Fibroblast of skin of scalp (primary cell): ENCODE measurements around the gene SAC3D1.

Experiments used
- DNase-seq: peaks from one replicate; pipeline ENCODE4 v3.0.0-alpha.2; 2013

Gene SAC3D1

GRCh38 chr11:65026810-65027209 is 14.2 kb upstream of the SAC3D1 start:
- no peak for DNase-seq

GRCh38 chr11:65027213-65028067 is 13.6 kb upstream of the SAC3D1 start, which contains the start of gene SNX15:
Gene SNX15 (plus strand): TSS chr11:65027439. CDS start chr11:65027538, 99 bp downstream.
- peak; percentile 97 for DNase-seq

GRCh38 chr11:65032216-65032615 is 8.8 kb upstream of the SAC3D1 start:
- no peak for DNase-seq

- DNase-seq, result no peak
These were observed 6.6 kb upstream of the SAC3D1 start for GRCh38 chr11:65034423-65034822.

GRCh38 chr11:65035579-65035978 is 5.4 kb upstream of the SAC3D1 start:
- DNase-seq, result no peak

DNA sequence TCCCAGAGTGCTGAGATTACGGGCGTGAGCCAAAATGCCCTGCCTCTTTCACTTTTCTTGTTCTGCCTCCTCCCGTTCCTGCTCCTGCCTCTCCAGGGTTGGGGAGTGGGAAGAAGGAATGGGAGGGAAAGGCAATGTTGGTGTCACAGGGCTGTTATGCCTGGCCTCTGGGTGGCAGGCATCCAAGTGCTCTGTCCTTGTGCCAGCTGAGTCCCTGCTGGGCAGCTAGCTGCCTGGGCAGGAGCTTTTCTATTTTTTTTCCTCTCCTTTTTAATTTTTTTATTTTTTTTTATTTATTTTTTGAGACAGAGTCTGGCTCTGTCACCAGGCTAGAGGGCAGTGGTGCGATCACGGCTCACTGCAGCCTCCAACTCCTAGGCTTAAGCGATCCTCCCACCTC is 4.1 kb upstream of the SAC3D1 start:
- DNase-seq, result no peak

DNA sequence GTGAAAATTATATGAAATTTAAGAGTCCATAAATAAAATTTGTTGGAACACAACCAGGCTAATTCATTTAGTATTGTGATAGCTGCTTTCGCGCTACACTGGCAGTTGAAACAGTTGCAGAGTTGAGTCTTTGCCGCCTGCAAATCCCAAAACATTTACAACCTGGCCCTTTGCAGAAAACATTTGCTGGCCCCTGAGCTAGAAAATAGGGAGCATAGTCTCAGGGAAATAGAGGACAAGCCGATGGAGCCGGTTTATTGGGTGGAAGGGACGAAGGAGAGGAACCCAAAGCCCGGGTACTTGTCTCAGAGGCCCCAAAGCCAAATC is 527 bp upstream of the SAC3D1 start:
- DNase-seq, result no peak

- no peak for DNase-seq
These were observed 1.9 kb downstream of the SAC3D1 start for GRCh38 chr11:65042891-65043290.

- DNase-seq, result peak; percentile 22
These were observed 3.0 kb downstream of the SAC3D1 start for GRCh38 chr11:65043881-65044501.

GRCh38 chr11:65045061-65045460 is 4.1 kb downstream of the SAC3D1 start:
- no peak for DNase-seq

GRCh38 chr11:65045728-65046127 is 4.7 kb downstream of the SAC3D1 start:
- no peak for DNase-seq

GRCh38 chr11:65047581-65048422 is 6.8 kb downstream of the SAC3D1 start:
- peak; percentile 11 for DNase-seq

DNA sequence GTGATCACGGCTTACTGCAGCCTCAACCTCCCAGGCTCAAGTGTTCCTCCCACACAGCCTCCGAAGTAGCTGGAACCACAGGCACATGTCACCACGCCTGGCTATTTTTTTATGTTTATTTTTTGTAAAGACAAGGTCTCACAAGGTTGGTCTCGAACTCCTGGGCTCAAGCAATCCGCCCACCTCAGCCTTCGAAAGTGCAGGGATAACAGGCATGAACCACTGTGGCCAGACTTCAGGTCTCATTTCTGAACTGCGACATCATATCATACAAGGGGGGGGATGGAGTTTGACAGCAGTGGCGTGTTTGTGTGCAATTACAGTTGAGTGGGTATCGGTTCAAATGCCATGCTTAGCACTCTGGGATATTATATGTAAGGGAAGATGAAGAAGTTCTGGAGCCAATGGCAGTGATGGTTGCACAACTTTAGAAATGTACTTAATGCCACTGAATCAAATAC is 10.4 kb downstream of the SAC3D1 start:
- no peak for DNase-seq

GRCh38 chr11:65053827-65054508 is 13.0 kb downstream of the SAC3D1 start:
- no peak for DNase-seq

- DNase-seq, result no peak
These were observed 14.5 kb downstream of the SAC3D1 start for GRCh38 chr11:65055538-65055937.

DNA sequence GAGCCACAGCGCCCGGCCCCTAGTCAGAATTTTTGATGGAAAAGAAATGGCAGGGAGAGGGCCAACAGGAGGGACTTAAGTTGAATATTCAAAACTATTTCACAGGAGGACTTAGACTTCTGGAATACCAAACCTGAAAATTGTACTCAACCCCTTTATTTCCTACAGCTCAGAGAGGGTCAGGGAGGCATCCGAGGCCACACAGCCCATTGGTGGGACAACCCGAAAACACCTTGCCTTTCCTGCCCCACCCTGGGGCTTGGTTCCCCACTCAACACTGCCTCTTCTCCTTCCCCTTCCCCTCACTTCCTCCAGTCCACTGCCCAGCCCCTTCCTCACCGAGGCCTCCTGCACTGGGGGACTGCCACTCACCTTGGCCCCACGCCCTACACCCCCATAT is 16.0 kb downstream of the SAC3D1 start:
- DNase-seq, result no peak

DNA sequence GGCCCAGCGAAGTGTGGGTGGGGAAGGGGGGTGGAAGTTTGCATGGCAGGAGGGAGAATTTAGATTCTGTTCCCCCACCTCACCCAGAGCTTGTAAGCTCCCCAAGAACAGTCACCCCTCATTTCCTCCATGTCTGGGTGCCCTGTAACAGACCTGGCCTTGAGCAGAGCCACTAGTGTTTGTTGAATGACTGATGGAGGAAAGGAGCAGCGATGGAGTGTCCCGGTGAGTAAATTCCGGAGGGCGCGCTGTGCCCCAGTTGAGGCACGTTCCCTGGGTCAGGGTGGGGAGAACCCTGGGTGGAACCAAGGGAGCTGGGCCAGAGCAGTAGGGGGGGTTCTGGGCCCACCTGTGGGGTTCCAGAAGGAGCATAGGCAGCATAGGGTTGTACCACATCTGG is 16.5 kb downstream of the SAC3D1 start:
- DNase-seq, result no peak

- no peak for DNase-seq
These were observed 17.0 kb downstream of the SAC3D1 start for GRCh38 chr11:65058012-65058411.

GRCh38 chr11:65058419-65059054 is 17.5 kb downstream of the SAC3D1 start, which contains the start of gene NAALADL1:
Gene NAALADL1 (minus strand): TSS chr11:65058553. CDS start chr11:65058521, 32 bp downstream.
- DNase-seq, result no peak

DNA sequence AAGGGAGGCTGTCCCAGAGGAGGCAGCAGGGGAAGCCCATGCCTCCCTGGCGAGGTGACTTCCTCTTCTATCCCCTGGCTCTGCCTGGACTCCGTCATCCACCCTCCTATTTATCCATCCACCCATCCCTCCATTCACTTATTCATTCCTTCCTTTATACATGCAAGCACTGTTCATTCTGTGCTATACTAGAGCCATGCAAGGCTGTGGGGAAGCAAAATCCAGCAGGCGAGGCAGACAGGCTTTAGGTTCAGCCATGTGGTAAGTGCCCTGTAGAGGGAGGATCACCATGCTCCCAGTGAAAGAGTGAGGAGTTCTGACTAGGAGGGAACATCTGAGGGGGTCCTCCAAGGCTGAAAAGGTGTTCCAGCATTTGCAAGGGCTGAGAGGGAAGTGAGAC is 18.5 kb downstream of the SAC3D1 start:
- DNase-seq, result no peak

DNA sequence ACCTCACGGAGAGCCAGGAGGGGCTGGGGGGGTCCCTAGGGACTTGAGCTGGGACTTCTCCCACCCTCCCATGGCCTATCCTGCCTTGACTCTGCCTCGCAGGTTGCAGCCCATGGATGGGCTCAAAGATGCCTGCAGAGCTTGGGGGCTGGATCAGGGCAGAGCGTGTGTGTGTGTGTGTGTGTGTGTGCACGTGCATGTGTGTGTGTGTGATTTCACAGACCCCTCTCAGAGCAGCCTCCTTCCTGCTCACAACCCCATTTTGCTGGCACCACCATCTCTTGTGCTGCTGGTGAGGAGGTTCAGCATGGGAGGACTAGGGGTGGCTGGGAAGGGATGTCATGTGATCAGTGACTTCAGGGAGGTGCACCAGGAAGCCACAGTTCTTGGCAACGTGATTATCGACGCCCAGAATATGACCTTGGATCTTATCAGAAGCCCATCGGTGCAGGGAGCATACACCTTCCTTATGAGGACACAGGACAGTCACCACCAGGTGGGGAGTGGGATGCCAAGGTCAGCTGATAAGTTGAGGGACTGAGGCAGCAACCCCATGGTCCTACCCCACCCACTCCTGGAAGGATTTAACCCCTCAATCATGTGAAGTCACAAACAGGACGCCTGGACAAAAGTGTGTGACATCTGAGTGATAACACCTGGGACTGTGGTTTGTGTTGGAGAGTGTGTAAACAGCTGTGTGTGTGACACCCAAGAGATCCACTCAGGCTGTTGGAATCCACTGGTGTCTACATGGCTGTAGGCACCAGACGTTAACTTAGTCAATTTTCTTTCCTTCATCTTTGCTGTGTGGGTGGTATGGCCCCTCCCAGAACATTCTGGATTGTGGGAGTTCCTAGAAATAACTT is 19.2 kb downstream of the SAC3D1 start:
- DNase-seq, result no peak
